GM12878 (cell line): ENCODE data around the gene HMGN1. TPM values are rescaled to one million over a fixed set of nuclear protein-coding genes. Genes with fewer than 3 reads are reported as not detected.

ENCODE experiments used
- ATAC-seq: fragments of 200-7000 bp; cut with Tn5 transposase; 3 replicates; pipeline ENCODE4 v1.9.1; 2020; ENCODE audit warnings: mild to moderate bottlenecking, moderate library complexity
- BruUV-seq: library from RNA; stranded (reverse); fragments of 400-500 nt; replicated peaks from 2 replicates; lab custom pipeline; 2021; lab: Mats Ljungman, UMichigan
- CTCF ChIA-PET: fragments of 300-600 bp; sonication (Branson Sonifier 250); formaldehyde crosslinking; extraction: SDS; loops from one replicate; lab custom pipeline; 2021; ENCODE audit warnings: inconsistent platforms; lab: Yijun Ruan, JAX
- POLR2A ChIA-PET: fragments of 350-600 bp; formaldehyde crosslinking; extraction: SDS; loops from one replicate; lab custom pipeline; 2021; ENCODE audit warnings: inconsistent platforms; lab: Charles Lee
- RAD21 ChIA-PET: fragments of 300-600 bp; sonication (Branson Sonifier 250); formaldehyde crosslinking; loops from one replicate; lab custom pipeline; 2023; ENCODE audit warnings: antibody characterized with exemption; ENCODE audit not compliant: unreplicated experiment; lab: Charles Lee
- SMC1A ChIA-PET: fragments of 300-600 bp; sonication (Branson Sonifier 250); formaldehyde crosslinking; loops from one replicate; lab custom pipeline; 2023; ENCODE audit not compliant: unreplicated experiment, uncharacterized antibody; lab: Charles Lee
- DNase-seq: peaks from one replicate; pipeline ENCODE4 v3.0.0-alpha.2; 2011; ENCODE audit warnings: low read depth, low spot score
- FAIRE-seq: peaks from 3 replicates; lab custom pipeline; 2011; peaks lifted over from hg19 to GRCh38; lab: Jason Lieb, UNC
- H2AFZ ChIP-seq: 2 replicates; pipeline ENCODE4 v1.6.0; 2011; ENCODE audit warnings: low read depth, low read length, control low read depth; ENCODE audit not compliant: control insufficient read depth
- H3K27ac ChIP-seq: 2 replicates; pipeline ENCODE4 v1.5.1; 2011; ENCODE audit warnings: control low read depth; ENCODE audit not compliant: control insufficient read depth, insufficient read depth
- H3K27me3 ChIP-seq, 2 experiments: replicated peaks in 1 of 2; 2 replicates each; pipeline versions ENCODE4 v1.6.0 to v1.6.1; 2011; ENCODE audit warnings: low read length in 1 of 2; ENCODE audit not compliant: control insufficient read depth in 2 of 2, insufficient read depth in 2 of 2
- H3K36me3 ChIP-seq, 2 experiments: 2 replicates each; pipeline ENCODE4 v1.5.1; 2011; ENCODE audit warnings: low read length in 1 of 2; ENCODE audit not compliant: control insufficient read depth in 2 of 2, insufficient read depth in 2 of 2
- H3K4me1 ChIP-seq: 2 replicates; pipeline ENCODE4 v1.6.1; 2011; ENCODE audit warnings: mild to moderate bottlenecking, low read length, moderate library complexity, mixed read lengths; ENCODE audit not compliant: control insufficient read depth, insufficient read depth
- H3K4me2 ChIP-seq: 2 replicates; pipeline ENCODE4 v1.6.0; 2011; ENCODE audit warnings: control low read depth; ENCODE audit not compliant: control insufficient read depth, insufficient read depth
- H3K4me3 ChIP-seq: fragments of 200-600 bp; sonication (generic); 2 replicates; pipeline ENCODE4 v1.5.1; 2016
- H3K79me2 ChIP-seq: 2 replicates; pipeline ENCODE4 v1.6.0; 2011; ENCODE audit warnings: low read length; ENCODE audit not compliant: control insufficient read depth, insufficient read depth
- H3K9ac ChIP-seq: 2 replicates; pipeline ENCODE4 v1.8.0; 2011; ENCODE audit warnings: low read length, control low read depth, mixed read lengths; ENCODE audit not compliant: control insufficient read depth, insufficient read depth
- H3K9me3 ChIP-seq: replicated peaks from 3 replicates; pipeline ENCODE4 v1.5.1; 2011; ENCODE audit warnings: mild to moderate bottlenecking, low read length; ENCODE audit not compliant: control insufficient read depth, insufficient read depth
- H4K20me1 ChIP-seq: 2 replicates; pipeline ENCODE4 v1.6.0; 2011; ENCODE audit not compliant: control insufficient read depth, insufficient read depth
- BRCA1 ChIP-seq: IDR thresholded peaks from 2 replicates; pipeline ENCODE4 v1.6.1; 2011; ENCODE audit warnings: low read depth, low read length, improper control_type of control experiment
- EED ChIP-seq: sonication (generic); IDR thresholded peaks from 2 replicates; pipeline ENCODE4 v1.6.1; 2016; ENCODE audit warnings: antibody characterized with exemption, low read depth
- FOS ChIP-seq: IDR thresholded peaks from 3 replicates; pipeline ENCODE4 v1.6.1; 2011; ENCODE audit warnings: borderline replicate concordance; ENCODE audit not compliant: insufficient read length; ENCODE audit errors: extremely low read depth
- LARP7 ChIP-seq: fragments of 450-650 bp; IDR thresholded peaks from 2 replicates; pipeline ENCODE4 v1.6.1; 2017; ENCODE audit warnings: mild to moderate bottlenecking
- NFIC ChIP-seq: IDR thresholded peaks from 2 replicates; pipeline ENCODE4 v1.6.1; 2012; ENCODE audit warnings: low read depth, mild to moderate bottlenecking, inconsistent platforms, low read length, moderate library complexity
- NRF1 ChIP-seq: conservative IDR thresholded peaks from 2 replicates; pipeline ENCODE4 v1.6.1; 2011; ENCODE audit warnings: mild to moderate bottlenecking, low read depth, low read length, improper control_type of control experiment
- PML ChIP-seq: IDR thresholded peaks from 2 replicates; pipeline ENCODE4 v1.6.1; 2012; ENCODE audit warnings: low read length, inconsistent platforms
- POLR2AphosphoS2 ChIP-seq: IDR thresholded peaks from 2 replicates; pipeline ENCODE4 v1.6.1; 2011; ENCODE audit warnings: low read depth, mild to moderate bottlenecking, low read length, improper control_type of control experiment, moderate library complexity
- SIX5 ChIP-seq: IDR thresholded peaks from 2 replicates; pipeline ENCODE4 v1.6.1; 2011; ENCODE audit warnings: mild to moderate bottlenecking, low read depth, low read length, moderate library complexity; ENCODE audit not compliant: severe bottlenecking
- ZBTB11 ChIP-seq: fragments of 450-650 bp; formaldehyde crosslinking; IDR thresholded peaks from 2 replicates; pipeline ENCODE4 v1.5.0; 2022; ENCODE audit warnings: mild to moderate bottlenecking, missing genetic modification characterization
- WGBS: methylation state at CpG from one replicate; pipeline ENCODE4 v1.1.6; 2016; ENCODE audit warnings: low lambda C conversion rate; ENCODE audit not compliant: insufficient replicate concordance, insufficient coverage; ENCODE audit errors: missing lambda C conversion rate; 5-methylcytosine and 5-hydroxymethylcytosine counted together
- in situ Hi-C: fragments of 300-500 bp; cut with MboI; formaldehyde crosslinking; loops from 9 replicates; pipeline ENCODE4 v1.14.3; 2018; ENCODE audit warnings: mixed read lengths
- intact Hi-C: fragments of 100-400 bp; cut with micrococcal nuclease; formaldehyde crosslinking; loops from one replicate; pipeline ENCODE4 v1.14.2; 2022; ENCODE audit not compliant: unreplicated experiment
- polyA plus RNA-seq, 11 experiments: library from polyadenylated mRNA; depleted of rRNA in 4 of 11; unstranded in 6 of 11; stranded (reverse) in 5 of 11; fragments of >200 nt; fragmentation: Nextera tagmentation in 4 of 11; fragmentation: Illumina TruSeq in 1 of 11; extraction: Ambion mirVana in 4 of 11; extraction: Trizol in 1 of 11; gene quantifications; 1 replicate in 1 of 11; 2 replicates in 10 of 11; pipeline versions ENCODE4 v1.2.1 to v1.2.3, GENCODE V29; 2011 to 2016; ENCODE audit warnings: inconsistent platforms in 2 of 11, missing spikeins in 2 of 11, low read depth in 1 of 11
- total RNA-seq, 4 experiments: library from RNA; depleted of rRNA in 3 of 4; stranded (reverse); fragments of >200 nt in 3 of 4; fragmentation: Illumina TruSeq in 1 of 4; extraction: Trizol in 1 of 4; gene quantifications; 2 replicates each; pipeline versions ENCODE4 v1.2.1 to v1.2.3, GENCODE V29; 2013 to 2021
- TF ChIP-seq, protein P1 (sequence below): fragments of 450-650 bp; IDR thresholded peaks from 2 replicates; pipeline ENCODE4 v1.6.1; 2017; ENCODE audit warnings: mild to moderate bottlenecking, moderate library complexity

Gene HMGN1
- total and polyA plus RNA-seq, 10 of the 15 experiments (the other 5 are each of a cell fraction or from before 2014, with no cell fraction given): 120 to 798 (median 396) TPM

DNA sequence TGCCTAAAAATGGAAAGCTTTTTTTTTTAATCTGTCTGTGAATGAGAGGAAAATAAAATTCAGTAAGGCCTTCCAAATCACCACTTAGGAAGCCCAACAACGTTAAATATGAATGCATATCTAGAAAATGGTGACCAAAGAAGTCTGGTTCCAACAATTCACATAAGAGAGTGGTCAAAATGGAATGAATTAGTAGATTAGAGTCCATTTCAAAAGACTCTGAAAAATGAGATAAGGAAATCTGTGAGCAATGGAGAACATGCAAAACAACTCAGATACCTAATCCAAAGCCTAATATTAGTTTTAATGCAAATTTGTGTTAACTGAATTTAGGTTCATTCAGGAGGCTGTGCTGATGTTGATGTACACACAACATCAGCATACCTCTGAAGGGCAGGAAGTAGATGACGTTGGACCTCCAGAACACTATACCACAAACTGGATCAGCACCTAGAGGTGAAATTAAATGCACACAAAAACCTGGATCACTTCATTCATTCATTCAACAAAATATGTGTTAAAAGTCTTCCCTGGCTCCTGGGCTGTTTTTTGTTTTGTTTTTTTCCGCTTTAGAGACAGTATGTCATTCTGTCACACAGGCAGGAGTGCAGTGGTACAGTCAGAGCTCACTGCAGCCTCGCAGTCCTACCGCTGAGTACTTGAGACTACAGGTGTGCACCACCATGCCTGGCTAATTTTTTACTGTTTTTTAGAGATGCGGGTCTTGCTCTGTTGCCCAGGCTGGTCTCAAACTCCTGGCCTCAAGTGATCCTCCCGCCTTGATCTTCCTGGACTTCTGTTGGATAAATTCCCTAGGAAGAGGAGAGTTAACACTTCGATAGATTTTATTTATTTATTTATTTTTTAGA lies 30.6 kb downstream of the HMGN1 start:
- RAD21 ChIA-PET: interaction anchor here (1.5 kb wide), 1 partner anchor 30 kb away, joined by 3 read pairs; no protein-coding TSS in a partner anchor
- H3K4me3 ChIP-seq: no peak overlapping the region
- no peaks in the 10 kb centered on the region for H3K36me3 ChIP-seq
- no peaks in the 10 kb centered on the region for H3K9me3 ChIP-seq
- no peak overlapping the region for H3K9ac ChIP-seq
- intact Hi-C loops: loop anchor here (10.0 kb wide), 1 partner anchor 126 kb away; the partner anchor contains the start of gene LCA5L
- BruUV-seq: no TSS peak
- ATAC-seq (no peak), FAIRE-seq (no peak), DNase-seq (no peak)
- H3K4me2 ChIP-seq: no peak overlapping the region
- POLR2A ChIA-PET: interaction anchor here (0.6 kb wide), 1 partner anchor 30 kb away, joined by 3 read pairs; no protein-coding TSS in a partner anchor
- TF ChIP-seq ZBTB11 (CRISPR knock-in tag) (no peak), NRF1 (no peak), FOS (no peak), LARP7 (no peak), SIX5 (no peak), NFIC (no peak), POLR2AphosphoS2 (no peak), BRCA1 (no peak), EED (no peak), PML (no peak)
- TF ChIP-seq, protein P1, sequence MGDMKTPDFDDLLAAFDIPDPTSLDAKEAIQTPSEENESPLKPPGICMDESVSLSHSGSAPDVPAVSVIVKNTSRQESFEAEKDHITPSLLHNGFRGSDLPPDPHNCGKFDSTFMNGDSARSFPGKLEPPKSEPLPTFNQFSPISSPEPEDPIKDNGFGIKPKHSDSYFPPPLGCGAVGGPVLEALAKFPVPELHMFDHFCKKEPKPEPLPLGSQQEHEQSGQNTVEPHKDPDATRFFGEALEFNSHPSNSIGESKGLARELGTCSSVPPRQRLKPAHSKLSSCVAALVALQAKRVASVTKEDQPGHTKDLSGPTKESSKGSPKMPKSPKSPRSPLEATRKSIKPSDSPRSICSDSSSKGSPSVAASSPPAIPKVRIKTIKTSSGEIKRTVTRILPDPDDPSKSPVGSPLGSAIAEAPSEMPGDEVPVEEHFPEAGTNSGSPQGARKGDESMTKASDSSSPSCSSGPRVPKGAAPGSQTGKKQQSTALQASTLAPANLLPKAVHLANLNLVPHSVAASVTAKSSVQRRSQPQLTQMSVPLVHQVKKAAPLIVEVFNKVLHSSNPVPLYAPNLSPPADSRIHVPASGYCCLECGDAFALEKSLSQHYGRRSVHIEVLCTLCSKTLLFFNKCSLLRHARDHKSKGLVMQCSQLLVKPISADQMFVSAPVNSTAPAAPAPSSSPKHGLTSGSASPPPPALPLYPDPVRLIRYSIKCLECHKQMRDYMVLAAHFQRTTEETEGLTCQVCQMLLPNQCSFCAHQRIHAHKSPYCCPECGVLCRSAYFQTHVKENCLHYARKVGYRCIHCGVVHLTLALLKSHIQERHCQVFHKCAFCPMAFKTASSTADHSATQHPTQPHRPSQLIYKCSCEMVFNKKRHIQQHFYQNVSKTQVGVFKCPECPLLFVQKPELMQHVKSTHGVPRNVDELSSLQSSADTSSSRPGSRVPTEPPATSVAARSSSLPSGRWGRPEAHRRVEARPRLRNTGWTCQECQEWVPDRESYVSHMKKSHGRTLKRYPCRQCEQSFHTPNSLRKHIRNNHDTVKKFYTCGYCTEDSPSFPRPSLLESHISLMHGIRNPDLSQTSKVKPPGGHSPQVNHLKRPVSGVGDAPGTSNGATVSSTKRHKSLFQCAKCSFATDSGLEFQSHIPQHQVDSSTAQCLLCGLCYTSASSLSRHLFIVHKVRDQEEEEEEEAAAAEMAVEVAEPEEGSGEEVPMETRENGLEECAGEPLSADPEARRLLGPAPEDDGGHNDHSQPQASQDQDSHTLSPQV: no peak
- TF ChIP-seq, all 136 proteins: peak for 0
- CTCF ChIA-PET: no interaction called here
- Histone ChIP-seq H4K20me1 (no peaks in the 10 kb centered on the region), H3K79me2 (peaks cover 6% of the 10 kb centered on the region), H3K27me3 (no peaks in the 10 kb centered on the region), H2AFZ (no peak overlapping the region), H3K4me1 (no peaks in the 10 kb centered on the region; the same call in 1 of the 2 replicates), H3K27ac (no peak overlapping the region)
- in situ Hi-C loops: no loop called here
- WGBS: 29% methylated on average over 8 of the region's 8 CpGs
- SMC1A ChIA-PET: interaction anchor here (1.0 kb wide), 1 partner anchor 20 kb away, joined by 4 read pairs; no protein-coding TSS in a partner anchor
